NCI-H1436 treated with DMSO at 0.1 percent for 48 hours (cell line): ENCODE measurements around the gene TMEM89.

Source experiments
- DNase-seq: peaks from one replicate; lab custom pipeline; 2025; lab: John Stamatoyannopoulos, UW

Gene TMEM89

DNA sequence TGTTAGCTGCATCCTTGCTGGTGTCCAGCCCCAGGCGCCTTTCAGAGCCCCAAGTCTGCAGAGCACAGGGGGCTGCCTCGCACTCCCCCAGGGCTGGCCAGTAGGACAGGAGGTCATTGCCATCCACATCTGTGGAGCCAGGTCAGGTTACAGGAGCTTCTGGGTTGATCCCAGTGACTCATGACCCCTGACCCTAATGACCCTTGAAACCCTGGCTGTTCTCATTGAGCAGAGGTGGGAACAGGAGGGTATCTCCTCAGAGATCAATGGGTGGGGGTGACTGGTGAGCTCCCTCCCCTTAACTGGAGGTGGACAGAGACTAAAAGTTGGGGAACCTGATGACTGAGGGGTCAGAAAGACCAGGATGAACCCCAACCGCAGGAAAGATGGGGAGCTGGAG lies 19.8 kb upstream of the TMEM89 start:
- DNase-seq, result no peak

DNA sequence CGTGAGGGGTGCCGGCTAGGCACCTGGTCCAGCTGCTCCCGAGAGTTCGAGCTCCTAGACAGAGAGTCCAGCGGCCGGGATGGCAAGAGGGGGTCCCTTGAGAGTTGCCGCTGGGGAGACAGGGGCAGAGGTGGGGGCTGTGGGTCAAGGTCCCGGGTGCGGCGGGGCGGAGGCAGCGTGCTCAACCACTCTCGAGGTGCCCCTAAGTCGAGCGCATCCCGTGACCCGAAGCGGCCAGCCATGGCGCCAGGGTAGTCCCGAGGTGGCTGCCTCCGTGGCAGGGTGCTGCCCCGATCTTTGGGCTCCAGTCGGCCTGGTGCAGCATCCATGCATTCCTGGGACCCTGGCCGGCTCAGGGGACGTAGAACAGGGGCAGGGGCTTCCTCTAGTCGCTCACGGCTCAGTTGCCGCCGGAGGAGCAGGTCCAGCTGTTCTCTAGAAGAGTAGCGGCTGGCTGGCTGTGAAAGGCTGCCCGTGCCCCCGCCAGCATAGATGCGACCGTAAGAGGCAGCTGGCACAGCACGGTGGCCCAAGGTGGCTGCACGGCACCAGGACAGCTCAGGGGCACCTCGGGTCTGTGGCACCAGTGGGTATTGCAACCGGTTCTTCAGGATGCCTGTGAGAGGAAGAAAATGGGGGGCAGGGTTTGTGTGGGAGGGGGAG lies 18.5 kb upstream of the TMEM89 start:
- no peak for DNase-seq

DNA sequence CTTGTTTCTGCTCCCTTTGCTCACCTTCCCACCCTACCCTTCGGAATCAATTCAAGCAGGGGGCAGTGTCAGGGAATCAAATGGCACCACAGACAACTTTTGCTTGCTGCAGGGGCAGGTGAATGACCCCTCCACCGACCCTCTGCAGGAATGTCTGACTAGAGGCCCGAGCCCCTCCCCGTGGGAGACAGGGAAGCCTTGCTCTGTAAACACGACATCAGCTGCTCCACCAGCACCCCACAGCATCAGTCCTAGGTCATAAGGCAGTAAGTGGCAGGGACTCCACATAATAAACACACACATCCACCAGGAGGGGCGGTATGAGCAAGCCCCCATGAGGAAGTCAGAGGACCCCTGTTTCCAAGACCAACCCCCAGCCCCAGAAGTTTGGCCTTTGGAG lies 15.7 kb upstream of the TMEM89 start:
- DNase-seq, result no peak

DNA sequence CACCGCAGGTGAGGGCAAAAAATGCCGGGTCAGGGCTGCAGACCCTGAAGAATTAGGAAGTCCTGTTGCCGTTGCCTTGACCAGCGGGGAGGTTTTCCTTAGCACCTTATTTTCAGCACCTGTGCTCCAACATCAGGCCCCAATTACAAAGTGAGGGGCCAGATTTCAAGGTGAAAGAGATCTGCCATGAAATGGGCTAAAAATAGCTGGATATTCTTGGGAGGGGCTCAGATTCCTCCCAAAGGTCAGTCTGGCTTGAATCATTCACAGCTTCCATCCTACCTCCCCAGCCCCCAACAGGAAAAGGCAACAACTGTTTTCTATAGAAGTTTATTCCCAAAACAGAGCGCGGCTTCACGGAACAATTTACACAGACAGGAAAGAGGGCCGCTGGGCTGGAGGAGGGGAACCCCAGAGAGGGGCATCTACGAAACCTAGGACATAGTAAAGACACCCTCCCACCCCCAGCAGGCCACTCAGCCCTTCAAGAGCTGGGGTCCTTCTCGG lies 14.6 kb upstream of the TMEM89 start:
- no peak for DNase-seq

- DNase-seq, result peak; percentile 40
Measured at GRCh38 chr3:48635222-48636021, 13.9 kb upstream of the TMEM89 start, which contains the start of gene SLC26A6. SLC26A6 (minus strand) TSS chr3:48635461; CDS start chr3:48635393, 68 bp downstream.

DNA sequence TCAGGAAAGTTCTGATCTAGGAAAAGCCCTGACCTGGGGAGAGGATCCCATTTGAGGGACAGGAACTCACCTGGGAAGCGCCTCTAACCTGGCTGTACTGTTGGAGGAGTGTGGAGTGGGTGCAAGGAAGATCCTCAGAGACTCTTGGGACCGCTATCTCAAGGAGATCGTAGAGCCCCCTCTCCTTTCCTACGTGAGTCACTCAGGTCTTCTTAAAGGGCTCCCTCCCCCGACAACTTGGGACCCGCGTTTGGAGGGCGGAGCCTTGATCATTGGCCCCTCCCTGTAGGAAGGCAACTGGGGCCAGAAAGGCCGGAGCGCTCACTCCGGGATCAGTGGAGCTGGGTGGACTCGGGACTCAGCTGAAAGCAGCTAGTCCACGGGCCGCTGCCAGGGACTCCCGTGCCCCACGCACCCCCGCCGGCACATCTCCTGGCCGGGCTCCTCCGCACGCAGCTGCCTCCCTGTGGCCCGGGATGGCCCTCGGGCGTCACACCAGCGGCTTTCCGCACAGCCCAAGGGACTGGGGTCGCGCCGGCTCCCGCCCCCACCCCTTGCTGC lies 13.2 kb upstream of the TMEM89 start:
- DNase-seq, result no peak

- DNase-seq, result no peak
Measured at GRCh38 chr3:48633743-48634142, 12.2 kb upstream of the TMEM89 start.

DNA sequence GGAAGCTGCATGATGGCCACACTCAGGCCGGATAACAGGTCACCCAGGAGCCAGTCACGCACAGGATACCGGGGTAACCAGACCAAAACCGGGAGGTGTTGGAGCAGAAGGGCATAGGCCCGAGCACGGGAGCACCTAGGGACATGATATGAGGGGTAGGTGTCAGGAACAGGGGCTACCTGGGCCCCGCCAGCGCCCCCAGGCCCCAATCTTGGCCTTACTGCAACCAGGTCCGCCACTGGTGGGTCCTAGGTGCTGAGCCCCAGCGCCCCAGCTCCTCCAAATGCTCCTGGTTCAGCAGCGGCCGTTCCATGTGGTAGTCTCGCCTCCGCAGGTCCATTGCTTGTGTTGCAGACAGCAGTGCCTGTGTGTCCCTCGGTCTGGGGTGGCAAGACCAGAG lies 11.7 kb upstream of the TMEM89 start:
- DNase-seq, result no peak

DNA sequence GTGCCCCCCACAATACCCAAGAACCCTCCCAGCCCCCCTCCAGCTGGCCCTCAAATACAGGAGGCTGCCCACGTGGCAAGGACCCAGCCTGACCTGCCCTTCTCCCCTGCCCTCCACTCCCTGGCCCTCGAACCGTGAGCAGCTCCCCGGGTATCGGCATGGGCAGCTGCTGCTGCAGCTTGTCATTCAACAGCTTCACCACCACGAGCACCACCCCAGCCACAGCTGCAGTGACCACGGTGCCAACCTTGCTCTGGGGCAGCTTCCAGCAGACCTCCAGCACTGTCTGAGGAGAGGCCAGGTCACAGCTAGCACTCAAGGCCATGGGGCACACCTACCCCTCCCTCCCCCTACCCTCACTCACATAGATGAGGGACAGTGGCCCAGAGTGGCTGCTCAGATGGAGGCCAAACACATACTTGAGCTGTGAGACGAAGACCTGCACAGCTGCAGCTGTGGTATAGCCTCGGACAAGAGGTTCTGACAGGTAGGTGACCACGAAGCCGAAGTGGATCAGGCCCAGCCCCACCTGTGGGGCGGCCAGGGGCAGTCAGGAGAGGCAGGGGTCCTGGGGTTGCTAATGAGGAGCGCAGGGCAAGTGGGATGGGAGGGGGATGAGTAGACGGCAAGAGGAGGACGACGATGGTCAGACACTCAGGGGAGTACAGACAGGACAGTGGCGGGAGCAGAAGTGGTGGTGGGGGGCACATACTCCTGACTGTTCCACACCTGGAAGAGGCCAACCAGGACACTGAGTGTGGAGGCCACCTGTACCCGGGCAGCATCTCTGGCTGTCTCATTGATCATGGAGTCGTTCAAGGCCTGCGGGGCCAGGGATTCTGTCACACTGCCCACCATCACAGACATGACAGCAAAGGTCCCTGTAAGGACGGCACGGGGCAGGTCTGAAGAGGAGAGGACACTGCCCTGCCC lies 10.2 kb upstream of the TMEM89 start:
- DNase-seq, result no peak

DNA sequence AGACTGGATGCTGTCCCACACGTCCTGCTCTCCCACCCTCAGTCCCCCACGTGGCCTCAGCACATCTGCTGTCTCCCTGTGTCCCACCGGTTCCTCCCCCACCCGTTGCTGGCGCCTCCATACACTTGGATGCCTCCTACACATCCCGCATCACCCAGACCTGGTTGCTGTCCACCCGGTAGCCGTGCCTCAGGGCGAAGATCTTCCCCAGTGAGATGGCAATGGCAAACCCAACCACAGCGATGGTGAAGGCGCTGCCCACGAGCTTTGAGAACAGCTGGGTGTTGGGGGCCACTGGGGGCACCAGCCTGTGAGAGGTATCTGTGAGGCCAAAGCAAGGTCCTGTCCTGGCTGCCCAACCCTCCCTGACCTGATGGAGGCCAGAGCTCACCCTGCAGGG lies 9.3 kb upstream of the TMEM89 start:
- no peak for DNase-seq

- no peak for DNase-seq
Measured at GRCh38 chr3:48630407-48630806, 8.8 kb upstream of the TMEM89 start.

- no peak for DNase-seq
Measured at GRCh38 chr3:48629894-48630293, 8.3 kb upstream of the TMEM89 start.

DNA sequence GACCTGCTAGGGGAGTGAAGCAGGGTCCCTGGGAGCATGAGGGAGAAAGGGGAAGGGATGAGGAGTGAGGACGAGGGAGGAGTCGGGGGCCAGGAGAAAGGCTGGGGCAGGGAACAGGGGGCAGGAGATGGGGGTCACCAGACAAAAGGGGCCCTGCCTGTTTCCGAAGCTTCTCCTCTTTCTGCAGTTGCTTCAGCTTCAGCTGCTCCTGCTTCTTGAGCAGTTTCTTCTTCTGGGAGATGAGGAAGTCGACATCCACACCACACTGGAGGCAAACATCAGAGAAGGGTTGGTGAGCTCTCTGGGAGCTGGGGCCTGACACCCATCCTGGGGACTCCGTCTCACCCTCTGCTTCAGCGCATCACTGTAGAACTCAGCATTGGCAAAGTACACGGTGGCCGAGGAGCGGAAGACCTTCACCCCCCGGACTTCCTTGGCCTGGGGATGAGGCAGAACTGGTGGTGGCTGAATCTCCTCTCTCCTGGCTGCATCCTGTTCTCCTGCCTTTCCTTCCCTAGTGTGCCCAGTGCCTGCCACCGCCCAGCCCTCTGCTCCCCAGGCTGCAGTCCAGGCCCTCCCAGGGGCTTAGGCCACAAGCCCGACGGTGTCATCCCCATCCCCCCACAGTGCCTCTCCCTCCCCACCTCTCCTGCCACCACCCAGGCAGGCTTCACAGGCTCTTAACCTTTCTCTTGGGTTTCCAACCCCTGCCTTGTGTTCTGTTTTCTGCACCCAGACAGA lies 6.9 kb upstream of the TMEM89 start:
- no peak for DNase-seq

- DNase-seq, result no peak
Measured at GRCh38 chr3:48625600-48625999, 4.0 kb upstream of the TMEM89 start.

DNA sequence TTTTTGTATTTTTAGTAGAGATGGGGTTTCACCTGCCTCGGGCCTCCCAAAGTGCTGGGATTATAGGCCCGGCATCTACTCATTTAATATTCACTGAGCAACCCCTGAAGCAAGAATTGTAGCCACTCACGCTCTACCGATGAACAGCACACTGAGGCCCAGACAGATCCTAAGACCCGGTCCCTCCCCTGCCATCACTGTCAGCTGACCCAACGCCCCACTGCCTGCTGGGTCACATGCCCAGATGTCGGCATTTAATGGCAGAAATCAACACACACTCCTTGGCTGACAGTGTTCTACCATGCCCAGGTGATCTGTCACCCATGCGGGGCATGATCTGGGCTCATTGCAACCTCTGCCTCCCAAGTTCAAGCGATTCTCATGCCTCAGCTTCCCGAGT lies 3.2 kb upstream of the TMEM89 start:
- no peak for DNase-seq

- DNase-seq, result peak; percentile 74
Measured at GRCh38 chr3:48623851-48624547, 2.4 kb upstream of the TMEM89 start.

- no peak for DNase-seq
Measured at GRCh38 chr3:48619541-48620524, 1.7 kb downstream of the TMEM89 start.

- DNase-seq, result no peak
Measured at GRCh38 chr3:48617559-48617958, 4.0 kb downstream of the TMEM89 start.

- no peak for DNase-seq
Measured at GRCh38 chr3:48614044-48614443, 7.5 kb downstream of the TMEM89 start.
